Liver (tissue), 9 donors: ENCODE data around the gene PARD3. TPM values are rescaled to one million over a fixed set of nuclear protein-coding genes. Genes with fewer than 3 reads are reported as not detected.
A peak's percentile ranks its signal among the peaks of the same experiment; 100 is the strongest.
"Not testable (repeated sequence)": the region's sequence is repeated elsewhere in the genome, so short reads cannot be mapped to it uniquely, and the experiment has no call there.

Experiments
- DNase-seq: peaks from one replicate; pipeline ENCODE4 v3.0.0-alpha.2; 2017; ENCODE audit warnings: low spot score
- H3K27ac ChIP-seq, 2 donors: one replicate each; pipeline ENCODE4 v1.7.0; 2013; ENCODE audit warnings: inconsistent platforms in 2 of 2, low read length in 2 of 2, control low read depth in 1 of 2, low read depth in 1 of 2, mild to moderate bottlenecking in 1 of 2
- H3K27me3 ChIP-seq, 4 donors: one replicate each; pipeline versions ENCODE4 v1.6.1 to v1.7.0; 2013; ENCODE audit warnings: low read length in 3 of 4, inconsistent platforms in 1 of 4, mild to moderate bottlenecking in 1 of 4, moderate library complexity in 1 of 4; ENCODE audit not compliant: control insufficient read depth in 4 of 4, insufficient read depth in 4 of 4
- H3K36me3 ChIP-seq, 4 donors: one replicate each; pipeline versions ENCODE4 v1.6.1 to v1.7.0; 2013; ENCODE audit warnings: low read length in 3 of 4, mild to moderate bottlenecking in 3 of 4, low read depth in 1 of 4, moderate library complexity in 1 of 4; ENCODE audit not compliant: control insufficient read depth in 4 of 4, insufficient read depth in 3 of 4
- H3K4me1 ChIP-seq, 4 donors: one replicate each; pipeline versions ENCODE4 v1.6.1 to v1.7.0; 2013; ENCODE audit warnings: low read length in 3 of 4, mild to moderate bottlenecking in 3 of 4, moderate library complexity in 1 of 4; ENCODE audit not compliant: control insufficient read depth in 4 of 4, insufficient read depth in 4 of 4
- H3K4me3 ChIP-seq, 3 donors: one replicate each; pipeline versions ENCODE4 v1.6.1 to v1.7.0; 2013; ENCODE audit warnings: low read length in 3 of 3, control low read depth in 1 of 3, low read depth in 1 of 3, mild to moderate bottlenecking in 1 of 3
- H3K9ac ChIP-seq, 2 donors: one replicate each; pipeline ENCODE4 v1.7.0; 2013; ENCODE audit warnings: low read length in 2 of 2, mild to moderate bottlenecking in 2 of 2, moderate library complexity in 2 of 2, control low read depth in 1 of 2, low read depth in 1 of 2
- H3K9me3 ChIP-seq, 4 donors: one replicate each; pipeline versions ENCODE4 v1.6.1 to v1.7.0; 2013; ENCODE audit warnings: low read length in 3 of 4; ENCODE audit not compliant: control insufficient read depth in 4 of 4
- CTCF ChIP-seq: fragments of 150-350 bp; IDR thresholded peaks from 2 replicates; pipeline ENCODE4 v1.5.1; 2017; ENCODE audit warnings: improper control_type of control experiment, low read depth, low read length; ENCODE audit not compliant: missing input control
- FOXA1 ChIP-seq: IDR thresholded peaks from 2 replicates; pipeline ENCODE4 v1.6.1; 2016; ENCODE audit warnings: antibody characterized with exemption
- FOXA2 ChIP-seq: IDR thresholded peaks from 2 replicates; pipeline ENCODE4 v1.6.1; 2016; ENCODE audit warnings: antibody characterized with exemption
- GABPA ChIP-seq, 2 donors: IDR thresholded peaks in 1 of 2; conservative IDR thresholded peaks in 1 of 2; 2 replicates each; pipeline ENCODE4 v1.6.1; 2016; ENCODE audit warnings: antibody characterized with exemption in 2 of 2, mild to moderate bottlenecking in 1 of 2, moderate library complexity in 1 of 2
- HNF4A ChIP-seq, 2 donors: conservative IDR thresholded peaks; 2 replicates each; pipeline ENCODE4 v1.6.1; 2016; ENCODE audit warnings: antibody characterized with exemption in 2 of 2, mild to moderate bottlenecking in 2 of 2
- HNF4G ChIP-seq: IDR thresholded peaks from 2 replicates; pipeline ENCODE4 v1.6.1; 2016; ENCODE audit warnings: antibody characterized with exemption
- JUND ChIP-seq, 2 donors: IDR thresholded peaks; 2 replicates each; pipeline ENCODE4 v1.6.1; 2016; ENCODE audit warnings: antibody characterized with exemption in 2 of 2
- MAX ChIP-seq: IDR thresholded peaks from 2 replicates; pipeline ENCODE4 v1.6.1; 2016; ENCODE audit warnings: antibody characterized with exemption
- REST ChIP-seq: IDR thresholded peaks from 2 replicates; pipeline ENCODE4 v1.6.1; 2016; ENCODE audit warnings: antibody characterized with exemption, mild to moderate bottlenecking
- RXRA ChIP-seq, 2 donors: IDR thresholded peaks; 2 replicates each; pipeline ENCODE4 v1.6.1; 2017 to 2018; ENCODE audit warnings: antibody characterized with exemption in 2 of 2, mild to moderate bottlenecking in 1 of 2
- SP1 ChIP-seq: IDR thresholded peaks from 2 replicates; pipeline ENCODE4 v1.6.1; 2018; ENCODE audit warnings: antibody characterized with exemption, mild to moderate bottlenecking
- TAF1 ChIP-seq: conservative IDR thresholded peaks from 2 replicates; pipeline ENCODE4 v1.6.1; 2016; ENCODE audit warnings: antibody characterized with exemption, mild to moderate bottlenecking
- YY1 ChIP-seq: IDR thresholded peaks from 2 replicates; pipeline ENCODE4 v1.6.1; 2016; ENCODE audit warnings: antibody characterized with exemption, mild to moderate bottlenecking
- ZBTB33 ChIP-seq: IDR thresholded peaks from 2 replicates; pipeline ENCODE4 v1.6.1; 2016; ENCODE audit warnings: antibody characterized with exemption
- WGBS: extraction: QIAGEN DNeasy Blood & Tissue Kit; methylation state at CpG from one replicate; pipeline ENCODE4 v1.1.7; 2013; 5-methylcytosine and 5-hydroxymethylcytosine counted together
- polyA plus RNA-seq, 2 donors: library from polyadenylated mRNA; stranded (reverse) in 1 of 2; unstranded in 1 of 2; fragments of 200-250 nt in 1 of 2; fragments of >200 nt in 1 of 2; fragmentation: Nextera tagmentation in 1 of 2; extraction: Ambion mirVana in 1 of 2; gene quantifications; one replicate each; pipeline versions ENCODE4 v1.2.1 to v1.2.3, GENCODE V29; 2013 to 2015
- total RNA-seq, 2 donors: library from RNA; depleted of rRNA; stranded (reverse); fragments of >200 nt; gene quantifications; one replicate each; pipeline ENCODE4 v1.2.3, GENCODE V29; 2014
- donor health status: healthy.
- donor health status: healthy.
- donor health status: healthy.
- donor health status: healthy.
- donor health status: healthy.

The PARD3 gene
- total and polyA plus RNA-seq, 4 donors = 12.3 to 43.8 (median 13.5) TPM

- TF ChIP-seq REST = no peak
- TF ChIP-seq ZBTB33 = no peak
These were observed 20.3 kb downstream of the PARD3 start (continued) for GRCh38 chr10:34794835-34795234.

GRCh38 chr10:34793581-34793980 lies 21.5 kb downstream of the PARD3 start:
- H3K9me3 ChIP-seq, H3K27me3 ChIP-seq, H3K27ac ChIP-seq, DNase-seq, H3K36me3 ChIP-seq, H3K9ac ChIP-seq, H3K4me3 ChIP-seq: not testable (repeated sequence)
- peaks cover 5 to 18% (median 17%) of the 10 kb centered on the region in 4 donors for H3K4me1 ChIP-seq
- 94% methylated on average over 5 of the region's 5 CpGs for WGBS

- Histone ChIP-seq H3K27ac (no peak overlapping the region), H3K9me3 (no peaks in the 10 kb centered on the region), H3K9ac (no peak overlapping the region), H3K27me3 (no peaks in the 10 kb centered on the region), H3K4me3 (no peak overlapping the region), H3K4me1 (peaks cover 5 to 18% (median 17%) of the 10 kb centered on the region in 4 donors), H3K36me3 (no peaks in the 10 kb centered on the region)
- TF ChIP-seq CTCF (no peak), RXRA (IDR thresholded peaks at IDR 0.05) (no peak)
- 86% methylated on average over 7 of the region's 7 CpGs for WGBS
- DNase-seq = no peak
These were observed 22.2 kb downstream of the PARD3 start for GRCh38 chr10:34792881-34793280.

- no peak for DNase-seq
- Histone ChIP-seq H3K36me3 (no peaks in the 10 kb centered on the region), H3K4me1 (peaks cover 5 to 18% (median 17%) of the 10 kb centered on the region in 4 donors), H3K9ac (no peak overlapping the region), H3K27me3 (no peaks in the 10 kb centered on the region), H3K4me3 (no peak overlapping the region), H3K9me3 (no peaks in the 10 kb centered on the region), H3K27ac (peak overlapping the region in 1 of 2 donors; percentile 36)
- WGBS = 91% methylated on average over 23 of the region's 23 CpGs
- no peak for TF ChIP-seq REST
- TF ChIP-seq GABPA (IDR thresholded peaks at IDR 0.05 in 1 of 2, conservative IDR thresholded peaks at IDR 0.05 in 1 of 2) = no peak
- TF ChIP-seq SP1 = no peak
- TF ChIP-seq JUND (IDR thresholded peaks at IDR 0.05) = no peak
- no peak for TF ChIP-seq MAX
- TF ChIP-seq TAF1 = no peak
- TF ChIP-seq YY1 = no peak
- no peak for TF ChIP-seq FOXA1
- TF ChIP-seq FOXA2 = no peak
- TF ChIP-seq HNF4G = no peak
- no peak for TF ChIP-seq HNF4A (conservative IDR thresholded peaks at IDR 0.05)
- TF ChIP-seq RXRA (IDR thresholded peaks at IDR 0.05) = no peak
These were observed 23.1 kb downstream of the PARD3 start for GRCh38 chr10:34791947-34792346.
